GM12878 (cell line): ENCODE results near the gene MTM1. TPM values are rescaled to one million over a fixed set of nuclear protein-coding genes. Genes with fewer than 3 reads are reported as not detected.

Source experiments
- ATAC-seq: fragments of 200-7000 bp; cut with Tn5 transposase; 3 replicates; pipeline ENCODE4 v1.9.1; 2020; ENCODE audit warnings: mild to moderate bottlenecking, moderate library complexity
- BruUV-seq: library from RNA; stranded (reverse); fragments of 400-500 nt; replicated peaks from 2 replicates; lab custom pipeline; 2021; lab: Mats Ljungman, UMichigan
- CTCF ChIA-PET: fragments of 300-600 bp; sonication (Branson Sonifier 250); formaldehyde crosslinking; extraction: SDS; loops from one replicate; lab custom pipeline; 2021; ENCODE audit warnings: inconsistent platforms; lab: Yijun Ruan, JAX
- POLR2A ChIA-PET: fragments of 350-600 bp; formaldehyde crosslinking; extraction: SDS; loops from one replicate; lab custom pipeline; 2021; ENCODE audit warnings: inconsistent platforms; lab: Charles Lee
- RAD21 ChIA-PET: fragments of 300-600 bp; sonication (Branson Sonifier 250); formaldehyde crosslinking; loops from one replicate; lab custom pipeline; 2023; ENCODE audit warnings: antibody characterized with exemption; ENCODE audit not compliant: unreplicated experiment; lab: Charles Lee
- SMC1A ChIA-PET: fragments of 300-600 bp; sonication (Branson Sonifier 250); formaldehyde crosslinking; loops from one replicate; lab custom pipeline; 2023; ENCODE audit not compliant: unreplicated experiment, uncharacterized antibody; lab: Charles Lee
- DNase-seq: peaks from one replicate; pipeline ENCODE4 v3.0.0-alpha.2; 2011; ENCODE audit warnings: low read depth, low spot score
- FAIRE-seq: peaks from 3 replicates; lab custom pipeline; 2011; peaks lifted over from hg19 to GRCh38; lab: Jason Lieb, UNC
- H2AFZ ChIP-seq: 2 replicates; pipeline ENCODE4 v1.6.0; 2011; ENCODE audit warnings: low read depth, low read length, control low read depth; ENCODE audit not compliant: control insufficient read depth
- H3K27ac ChIP-seq: 2 replicates; pipeline ENCODE4 v1.5.1; 2011; ENCODE audit warnings: control low read depth; ENCODE audit not compliant: control insufficient read depth, insufficient read depth
- H3K27me3 ChIP-seq, 2 experiments: replicated peaks in 1 of 2; 2 replicates each; pipeline versions ENCODE4 v1.6.0 to v1.6.1; 2011; ENCODE audit warnings: low read length in 1 of 2; ENCODE audit not compliant: control insufficient read depth in 2 of 2, insufficient read depth in 2 of 2
- H3K36me3 ChIP-seq, 2 experiments: 2 replicates each; pipeline ENCODE4 v1.5.1; 2011; ENCODE audit warnings: low read length in 1 of 2; ENCODE audit not compliant: control insufficient read depth in 2 of 2, insufficient read depth in 2 of 2
- H3K4me1 ChIP-seq: 2 replicates; pipeline ENCODE4 v1.6.1; 2011; ENCODE audit warnings: mild to moderate bottlenecking, low read length, moderate library complexity, mixed read lengths; ENCODE audit not compliant: control insufficient read depth, insufficient read depth
- H3K4me2 ChIP-seq: 2 replicates; pipeline ENCODE4 v1.6.0; 2011; ENCODE audit warnings: control low read depth; ENCODE audit not compliant: control insufficient read depth, insufficient read depth
- H3K4me3 ChIP-seq: fragments of 200-600 bp; sonication (generic); 2 replicates; pipeline ENCODE4 v1.5.1; 2016
- H3K79me2 ChIP-seq: 2 replicates; pipeline ENCODE4 v1.6.0; 2011; ENCODE audit warnings: low read length; ENCODE audit not compliant: control insufficient read depth, insufficient read depth
- H3K9ac ChIP-seq: 2 replicates; pipeline ENCODE4 v1.8.0; 2011; ENCODE audit warnings: low read length, control low read depth, mixed read lengths; ENCODE audit not compliant: control insufficient read depth, insufficient read depth
- H3K9me3 ChIP-seq: replicated peaks from 3 replicates; pipeline ENCODE4 v1.5.1; 2011; ENCODE audit warnings: mild to moderate bottlenecking, low read length; ENCODE audit not compliant: control insufficient read depth, insufficient read depth
- H4K20me1 ChIP-seq: 2 replicates; pipeline ENCODE4 v1.6.0; 2011; ENCODE audit not compliant: control insufficient read depth, insufficient read depth
- CEBPZ ChIP-seq: fragments of 150-350 bp; IDR thresholded peaks from 2 replicates; pipeline ENCODE4 v1.6.1; 2016; ENCODE audit warnings: low read depth, low read length
- CHD2 ChIP-seq: IDR thresholded peaks from 2 replicates; pipeline ENCODE4 v1.6.1; 2011; ENCODE audit warnings: low read depth, low read length, improper control_type of control experiment, borderline replicate concordance
- SMC3 ChIP-seq: IDR thresholded peaks from 2 replicates; pipeline ENCODE4 v1.6.1; 2011; ENCODE audit warnings: low read length, improper control_type of control experiment, borderline replicate concordance
- SPI1 ChIP-seq: IDR thresholded peaks from 2 replicates; pipeline ENCODE4 v1.6.1; 2011; ENCODE audit warnings: low read depth, mild to moderate bottlenecking, low read length, moderate library complexity, borderline replicate concordance; ENCODE audit not compliant: insufficient read depth
- YBX1 ChIP-seq: fragments of 450-650 bp; IDR thresholded peaks from 2 replicates; pipeline ENCODE4 v1.6.1; 2016; ENCODE audit warnings: antibody characterized with exemption
- WGBS: methylation state at CpG from one replicate; pipeline ENCODE4 v1.1.6; 2016; ENCODE audit warnings: low lambda C conversion rate; ENCODE audit not compliant: insufficient replicate concordance, insufficient coverage; ENCODE audit errors: missing lambda C conversion rate; 5-methylcytosine and 5-hydroxymethylcytosine counted together
- in situ Hi-C: fragments of 300-500 bp; cut with MboI; formaldehyde crosslinking; loops from 9 replicates; pipeline ENCODE4 v1.14.3; 2018; ENCODE audit warnings: mixed read lengths
- intact Hi-C: fragments of 100-400 bp; cut with micrococcal nuclease; formaldehyde crosslinking; loops from one replicate; pipeline ENCODE4 v1.14.2; 2022; ENCODE audit not compliant: unreplicated experiment
- polyA plus RNA-seq, 11 experiments: library from polyadenylated mRNA; depleted of rRNA in 4 of 11; unstranded in 6 of 11; stranded (reverse) in 5 of 11; fragments of >200 nt; fragmentation: Nextera tagmentation in 4 of 11; fragmentation: Illumina TruSeq in 1 of 11; extraction: Ambion mirVana in 4 of 11; extraction: Trizol in 1 of 11; gene quantifications; 1 replicate in 1 of 11; 2 replicates in 10 of 11; pipeline versions ENCODE4 v1.2.1 to v1.2.3, GENCODE V29; 2011 to 2016; ENCODE audit warnings: inconsistent platforms in 2 of 11, missing spikeins in 2 of 11, low read depth in 1 of 11
- total RNA-seq, 4 experiments: library from RNA; depleted of rRNA in 3 of 4; stranded (reverse); fragments of >200 nt in 3 of 4; fragmentation: Illumina TruSeq in 1 of 4; extraction: Trizol in 1 of 4; gene quantifications; 2 replicates each; pipeline versions ENCODE4 v1.2.1 to v1.2.3, GENCODE V29; 2013 to 2021
- TF ChIP-seq, protein P1 (sequence below): IDR thresholded peaks from 2 replicates; pipeline ENCODE4 v1.6.1; 2012; ENCODE audit warnings: mild to moderate bottlenecking, low read depth, low read length
- TF ChIP-seq, protein P2 (sequence below): fragments of 450-650 bp; formaldehyde crosslinking; IDR thresholded peaks from 2 replicates; pipeline ENCODE4 v1.4.0; 2022; ENCODE audit warnings: mild to moderate bottlenecking, moderate library complexity

Gene MTM1
- total and polyA plus RNA-seq, 10 of the 15 experiments (the other 5 are each of a cell fraction or from before 2014, with no cell fraction given) = 3.9 to 13.3 (median 8.4) TPM

GRCh38 chrX:150548684-150549083, 19.7 kb upstream of the MTM1 start (continued):
- no peak for TF ChIP-seq CEBPZ
- TF ChIP-seq, protein P1, sequence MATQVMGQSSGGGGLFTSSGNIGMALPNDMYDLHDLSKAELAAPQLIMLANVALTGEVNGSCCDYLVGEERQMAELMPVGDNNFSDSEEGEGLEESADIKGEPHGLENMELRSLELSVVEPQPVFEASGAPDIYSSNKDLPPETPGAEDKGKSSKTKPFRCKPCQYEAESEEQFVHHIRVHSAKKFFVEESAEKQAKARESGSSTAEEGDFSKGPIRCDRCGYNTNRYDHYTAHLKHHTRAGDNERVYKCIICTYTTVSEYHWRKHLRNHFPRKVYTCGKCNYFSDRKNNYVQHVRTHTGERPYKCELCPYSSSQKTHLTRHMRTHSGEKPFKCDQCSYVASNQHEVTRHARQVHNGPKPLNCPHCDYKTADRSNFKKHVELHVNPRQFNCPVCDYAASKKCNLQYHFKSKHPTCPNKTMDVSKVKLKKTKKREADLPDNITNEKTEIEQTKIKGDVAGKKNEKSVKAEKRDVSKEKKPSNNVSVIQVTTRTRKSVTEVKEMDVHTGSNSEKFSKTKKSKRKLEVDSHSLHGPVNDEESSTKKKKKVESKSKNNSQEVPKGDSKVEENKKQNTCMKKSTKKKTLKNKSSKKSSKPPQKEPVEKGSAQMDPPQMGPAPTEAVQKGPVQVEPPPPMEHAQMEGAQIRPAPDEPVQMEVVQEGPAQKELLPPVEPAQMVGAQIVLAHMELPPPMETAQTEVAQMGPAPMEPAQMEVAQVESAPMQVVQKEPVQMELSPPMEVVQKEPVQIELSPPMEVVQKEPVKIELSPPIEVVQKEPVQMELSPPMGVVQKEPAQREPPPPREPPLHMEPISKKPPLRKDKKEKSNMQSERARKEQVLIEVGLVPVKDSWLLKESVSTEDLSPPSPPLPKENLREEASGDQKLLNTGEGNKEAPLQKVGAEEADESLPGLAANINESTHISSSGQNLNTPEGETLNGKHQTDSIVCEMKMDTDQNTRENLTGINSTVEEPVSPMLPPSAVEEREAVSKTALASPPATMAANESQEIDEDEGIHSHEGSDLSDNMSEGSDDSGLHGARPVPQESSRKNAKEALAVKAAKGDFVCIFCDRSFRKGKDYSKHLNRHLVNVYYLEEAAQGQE = no peak
- no peak for TF ChIP-seq SPI1
- no peak for TF ChIP-seq YBX1

- FAIRE-seq (no peak), ATAC-seq (no peak), DNase-seq (no peak)
- ChIA-PET SMC1A (interaction anchor here (1.5 kb wide), 1 partner anchor 12 kb away, joined by 3 read pairs; no protein-coding TSS in a partner anchor), RAD21 (no interaction called here), CTCF (no interaction called here), POLR2A (no interaction called here)
- Histone ChIP-seq H3K4me2 (no peak overlapping the region), H4K20me1 (no peaks in the 10 kb centered on the region), H3K4me1 (peaks cover 3% of the 10 kb centered on the region; the same call in 1 of the 2 replicates), H3K9ac (no peak overlapping the region), H3K79me2 (no peaks in the 10 kb centered on the region), H3K36me3 (no peaks in the 10 kb centered on the region), H3K4me3 (no peak overlapping the region), H3K9me3 (no peaks in the 10 kb centered on the region), H3K27me3 (no peaks in the 10 kb centered on the region; a peak in 2 of 4 replicates), H2AFZ (no peak overlapping the region), H3K27ac (no peak overlapping the region)
- intact Hi-C loops (no loop called here), in situ Hi-C loops (no loop called here)
- 8% methylated on average over 3 of the region's 3 CpGs for WGBS
- BruUV-seq = no TSS peak
- TF ChIP-seq CHD2 (no peak), SMC3 (no peak)
- TF ChIP-seq, protein P2, sequence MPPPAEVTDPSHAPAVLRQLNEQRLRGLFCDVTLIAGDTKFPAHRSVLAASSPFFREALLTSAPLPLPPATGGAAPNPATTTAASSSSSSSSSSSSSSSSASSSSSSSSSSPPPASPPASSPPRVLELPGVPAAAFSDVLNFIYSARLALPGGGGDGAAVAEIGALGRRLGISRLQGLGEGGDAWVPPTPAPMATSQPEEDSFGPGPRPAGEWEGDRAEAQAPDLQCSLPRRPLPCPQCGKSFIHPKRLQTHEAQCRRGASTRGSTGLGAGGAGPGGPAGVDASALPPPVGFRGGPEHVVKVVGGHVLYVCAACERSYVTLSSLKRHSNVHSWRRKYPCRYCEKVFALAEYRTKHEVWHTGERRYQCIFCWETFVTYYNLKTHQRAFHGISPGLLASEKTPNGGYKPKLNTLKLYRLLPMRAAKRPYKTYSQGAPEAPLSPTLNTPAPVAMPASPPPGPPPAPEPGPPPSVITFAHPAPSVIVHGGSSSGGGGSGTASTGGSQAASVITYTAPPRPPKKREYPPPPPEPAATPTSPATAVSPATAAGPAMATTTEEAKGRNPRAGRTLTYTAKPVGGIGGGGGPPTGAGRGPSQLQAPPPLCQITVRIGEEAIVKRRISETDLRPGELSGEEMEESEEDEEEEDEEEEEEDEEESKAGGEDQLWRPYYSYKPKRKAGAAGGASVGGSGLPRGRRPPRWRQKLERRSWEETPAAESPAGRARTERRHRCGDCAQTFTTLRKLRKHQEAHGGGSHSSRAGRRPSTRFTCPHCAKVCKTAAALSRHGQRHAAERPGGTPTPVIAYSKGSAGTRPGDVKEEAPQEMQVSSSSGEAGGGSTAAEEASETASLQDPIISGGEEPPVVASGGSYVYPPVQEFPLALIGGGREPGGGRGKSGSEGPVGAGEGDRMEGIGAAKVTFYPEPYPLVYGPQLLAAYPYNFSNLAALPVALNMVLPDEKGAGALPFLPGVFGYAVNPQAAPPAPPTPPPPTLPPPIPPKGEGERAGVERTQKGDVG (CRISPR knock-in tag) = no peak
These were observed 16.5 kb upstream of the MTM1 start for GRCh38 chrX:150551963-150552362.
